Stimulated activated CD8-positive, alpha-beta memory T cell treated with anti-CD3 and anti-CD28 coated beads, Interleukin-15, amount 100 ng/mL, for 4 hours (primary cell): Measurements from ENCODE around the gene DDX11.
"Not testable (repeated sequence)": the region's sequence is repeated elsewhere in the genome, so short reads cannot be mapped to it uniquely, and the experiment has no call there.

ENCODE experiments used
- DNase-seq, 2 donors: peaks; one replicate each; pipeline ENCODE4 v3.0.0-alpha.2; 2020; ENCODE audit warnings: low read depth in 2 of 2

DDX11 gene

GRCh38 chr12:31067656-31068055 is 6.0 kb upstream of the DDX11 start:
- DNase-seq, result not testable (repeated sequence)

DNA sequence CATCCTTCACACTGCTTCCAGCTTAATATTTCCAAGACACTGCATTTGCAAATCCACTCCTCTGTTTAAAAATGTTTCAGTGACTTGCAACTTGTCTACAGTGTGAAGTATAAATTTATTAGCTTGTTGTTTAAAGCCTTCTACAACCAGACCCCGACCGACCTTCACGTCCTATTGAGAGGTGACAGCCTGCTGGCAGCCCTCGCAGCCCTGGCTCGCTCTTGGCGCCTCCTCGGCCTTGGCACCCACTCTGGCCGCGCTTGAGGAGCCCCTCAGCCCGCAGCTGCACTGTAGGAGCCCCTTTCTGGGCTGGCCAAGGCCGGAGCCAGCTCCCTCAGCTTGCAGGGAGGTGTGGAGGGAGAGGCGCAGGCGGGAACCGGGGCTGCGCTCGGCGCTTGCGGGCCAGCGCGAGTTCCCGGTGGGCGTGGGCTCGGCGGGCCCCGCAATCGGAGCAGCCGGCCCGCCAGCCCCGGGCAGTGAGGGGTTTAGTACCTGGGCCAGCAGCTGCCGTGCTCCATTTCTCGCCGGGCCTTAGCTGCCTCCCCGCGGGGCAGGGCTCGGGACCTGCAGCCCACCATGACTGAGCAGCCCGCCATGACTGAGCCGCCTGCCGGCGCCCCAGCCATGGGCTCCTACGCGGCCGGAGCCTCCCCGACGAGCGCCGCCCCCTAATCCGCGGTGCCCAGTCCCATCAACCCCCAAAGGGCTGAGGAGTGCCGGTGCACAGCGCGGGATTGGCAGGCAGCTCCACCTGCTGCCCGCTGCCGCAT is 2.5 kb upstream of the DDX11 start:
- not testable (repeated sequence) for DNase-seq

DNA sequence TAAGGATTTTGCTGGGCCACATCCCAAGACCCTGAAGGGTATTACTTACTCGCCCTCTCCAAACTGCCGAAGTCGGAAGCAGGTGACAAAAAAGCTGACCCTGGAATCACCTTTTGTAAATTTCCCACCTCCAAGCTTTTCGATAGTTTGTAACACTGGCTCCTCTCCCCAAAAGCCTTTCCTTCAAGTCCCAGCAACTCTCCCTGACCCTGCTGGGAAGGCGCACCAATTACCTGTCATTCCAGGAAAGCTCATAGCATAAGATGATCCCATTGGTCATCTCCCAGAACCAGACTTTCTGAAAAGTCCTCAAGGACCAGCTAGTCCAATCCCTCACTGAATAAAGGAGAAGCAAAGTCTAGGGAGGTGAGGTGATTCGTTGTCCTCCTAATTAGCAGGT is 698 bp upstream of the DDX11 start:
- not testable (repeated sequence) for DNase-seq

DNA sequence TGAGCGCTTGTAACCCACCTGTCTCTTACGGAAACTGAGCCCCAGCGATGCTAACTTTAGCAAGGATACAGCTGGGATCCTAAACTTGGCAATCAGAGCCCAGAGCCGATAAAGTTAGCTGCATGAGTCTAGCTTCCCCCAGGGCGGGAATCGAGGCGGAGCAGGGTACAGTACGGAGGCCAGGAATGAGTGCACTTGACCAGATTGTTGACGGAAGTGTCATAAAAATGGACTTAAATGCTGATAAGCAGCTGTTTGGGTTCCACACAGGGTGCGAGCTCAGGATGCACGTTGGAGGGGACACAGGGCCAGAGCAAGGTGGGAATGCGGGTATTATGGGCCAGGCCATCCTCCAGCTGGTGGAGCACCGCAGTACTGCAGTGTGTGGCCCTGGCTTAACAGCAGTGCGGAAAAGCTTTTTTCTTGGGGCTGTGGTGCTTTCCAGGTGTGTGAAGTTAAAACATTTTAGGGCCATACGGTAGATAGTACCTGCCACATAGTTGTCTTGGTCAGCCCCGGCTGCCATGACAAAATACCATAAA is 744 bp downstream of the DDX11 start:
- DNase-seq, result not testable (repeated sequence)

GRCh38 chr12:31076150-31076549 is 2.5 kb downstream of the DDX11 start:
- not testable (repeated sequence) for DNase-seq

DNA sequence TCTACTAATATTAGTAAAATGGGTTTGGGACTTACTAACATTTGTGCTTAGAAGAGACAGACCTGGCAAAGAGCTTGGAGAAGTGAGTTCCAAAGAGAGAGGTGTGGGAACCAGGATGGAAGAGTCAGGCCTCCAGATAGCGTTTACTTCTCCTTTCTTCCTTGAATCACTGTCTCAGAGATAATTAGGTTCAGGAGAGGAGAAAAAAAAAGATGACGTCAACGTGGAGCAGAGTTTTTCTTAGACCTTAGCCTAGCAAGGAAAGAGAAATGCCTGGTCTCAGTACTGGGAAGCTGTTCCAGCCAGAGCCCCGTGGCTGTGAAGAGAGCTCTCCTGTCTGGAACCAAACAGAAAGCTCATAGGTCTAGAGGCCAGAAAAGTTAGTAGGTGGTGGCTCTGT is 3.4 kb downstream of the DDX11 start:
- not testable (repeated sequence) for DNase-seq

GRCh38 chr12:31077998-31078397 is 4.3 kb downstream of the DDX11 start:
- not testable (repeated sequence) for DNase-seq

GRCh38 chr12:31079421-31079820 is 5.8 kb downstream of the DDX11 start:
- DNase-seq, result not testable (repeated sequence)

- DNase-seq, result not testable (repeated sequence)
Measured at GRCh38 chr12:31080221-31080620, 6.6 kb downstream of the DDX11 start.

- DNase-seq, result not testable (repeated sequence)
Measured at GRCh38 chr12:31081274-31081673, 7.6 kb downstream of the DDX11 start.

- DNase-seq, result not testable (repeated sequence)
Measured at GRCh38 chr12:31084241-31084640, 10.6 kb downstream of the DDX11 start.

- not testable (repeated sequence) for DNase-seq
Measured at GRCh38 chr12:31086032-31086431, 12.4 kb downstream of the DDX11 start.

DNA sequence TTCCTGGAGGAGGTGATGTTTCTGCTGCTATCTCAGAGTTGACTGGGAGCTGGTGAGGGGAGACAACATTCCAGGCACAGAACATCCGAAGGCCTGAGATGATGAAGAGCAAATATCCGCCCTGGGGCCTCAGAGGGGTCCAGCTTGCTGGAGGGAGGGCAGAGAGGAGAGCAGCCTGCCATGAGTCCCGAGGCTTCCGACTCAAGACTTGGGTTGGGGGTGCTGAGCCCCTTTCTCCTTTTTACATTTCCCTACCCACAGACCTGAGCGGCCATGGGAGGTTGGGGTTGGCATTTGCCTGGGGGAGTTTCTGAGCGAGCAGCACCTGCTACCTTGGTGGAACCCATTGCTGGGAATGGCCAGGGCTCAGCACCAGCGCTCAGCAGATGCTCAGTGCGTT is 13.8 kb downstream of the DDX11 start:
- not testable (repeated sequence) for DNase-seq

DNA sequence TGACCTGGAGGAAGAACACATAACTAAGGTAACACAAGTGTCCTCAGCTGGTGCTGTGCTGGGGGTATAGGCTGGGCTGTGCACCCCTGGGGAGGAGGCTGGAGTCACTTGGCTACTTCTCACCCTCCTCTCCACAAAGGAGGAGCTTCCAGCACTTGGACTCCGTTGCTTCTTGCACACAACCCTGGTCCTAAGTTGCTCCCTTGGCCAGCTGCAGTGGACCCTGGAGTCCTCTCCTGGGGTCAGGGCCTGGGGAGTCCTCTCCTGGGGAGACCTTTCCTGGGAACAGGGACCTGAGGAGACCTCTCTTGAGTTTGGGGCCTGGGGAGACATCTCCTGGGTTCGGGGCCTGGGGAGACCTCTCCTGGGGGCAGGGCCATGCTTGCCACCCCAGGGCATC is 14.3 kb downstream of the DDX11 start:
- DNase-seq, result not testable (repeated sequence)

GRCh38 chr12:31089072-31089471 is 15.4 kb downstream of the DDX11 start:
- DNase-seq, result no peak

- not testable (repeated sequence) for DNase-seq
Measured at GRCh38 chr12:31091629-31092028, 18.0 kb downstream of the DDX11 start.

DNA sequence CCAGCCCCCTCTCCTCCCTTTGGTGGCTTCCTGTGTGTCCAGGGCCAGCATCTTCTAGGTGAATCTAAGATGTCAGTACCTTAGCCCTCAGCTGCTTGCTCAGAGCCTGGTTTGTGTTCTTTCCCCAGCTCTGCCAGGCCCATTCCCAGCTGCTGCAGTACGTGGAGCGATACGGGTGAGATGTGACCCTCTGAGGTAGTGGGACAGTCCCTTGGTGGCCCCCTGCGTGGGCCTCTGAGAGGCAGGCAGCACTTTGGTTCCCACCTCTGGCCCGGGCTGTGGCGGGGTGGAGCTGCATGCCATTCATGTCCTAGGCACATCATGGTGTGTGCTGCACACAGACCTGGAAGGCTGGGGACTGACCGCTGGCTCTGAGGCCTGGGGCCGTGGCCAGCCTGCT is 19.1 kb downstream of the DDX11 start:
- not testable (repeated sequence) for DNase-seq

- DNase-seq, result not testable (repeated sequence)
Measured at GRCh38 chr12:31095080-31095860, 21.6 kb downstream of the DDX11 start.

GRCh38 chr12:31096251-31097065 is 22.8 kb downstream of the DDX11 start:
- DNase-seq, result not testable (repeated sequence)

GRCh38 chr12:31097819-31098218 is 24.2 kb downstream of the DDX11 start:
- DNase-seq, result not testable (repeated sequence)

DNA sequence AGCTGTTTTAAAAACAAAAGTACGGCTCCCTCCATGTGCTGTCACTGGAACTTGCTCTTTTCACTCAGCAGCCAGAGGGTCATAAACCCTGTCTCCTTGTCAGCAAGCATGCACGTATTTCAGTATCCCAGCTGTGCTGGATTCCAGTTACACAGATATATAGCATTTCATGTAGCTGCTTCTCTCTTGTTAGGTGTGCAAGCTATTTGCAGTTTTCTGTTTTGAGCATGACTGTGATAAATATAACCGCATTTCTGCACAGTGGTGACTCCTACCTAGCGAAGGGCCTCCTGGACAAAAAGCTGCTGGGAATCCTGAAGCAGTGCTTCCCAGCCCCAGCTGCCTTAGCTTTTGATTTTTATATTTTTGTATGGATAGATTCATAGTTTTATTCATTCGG is 24.7 kb downstream of the DDX11 start:
- DNase-seq, result not testable (repeated sequence)

DNA sequence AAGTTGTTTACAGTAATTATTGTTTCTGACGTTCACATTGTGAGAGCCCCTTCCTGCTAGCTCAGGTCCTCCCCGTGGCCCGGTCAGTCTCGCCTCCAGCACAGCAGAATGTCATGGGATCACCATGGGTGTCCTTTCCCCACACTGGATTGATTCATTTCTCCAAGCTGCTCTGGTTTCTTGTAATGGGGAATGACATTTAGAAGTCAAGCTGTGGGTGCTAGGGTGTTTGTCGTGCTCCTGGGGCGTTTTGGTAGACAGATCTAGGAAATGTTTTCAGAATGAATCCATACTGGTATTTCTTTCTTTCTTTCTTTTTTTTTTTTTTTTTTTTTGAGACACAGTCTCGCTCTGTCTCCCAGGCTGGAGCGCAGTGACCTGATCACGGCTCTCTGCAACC is 25.1 kb downstream of the DDX11 start:
- not testable (repeated sequence) for DNase-seq
